Adipocyte (in vitro differentiated cells): ENCODE data around the gene CNIH3.

ENCODE experiments used
- DNase-seq: peaks from one replicate; pipeline ENCODE4 v3.0.0-alpha.2; 2015; ENCODE audit warnings: low read depth
- H3K27me3 ChIP-seq: replicated peaks from 2 replicates; pipeline ENCODE4 v1.7.0; 2013; ENCODE audit warnings: mild to moderate bottlenecking, low read length, moderate library complexity; ENCODE audit not compliant: control insufficient read depth, insufficient read depth
- H3K36me3 ChIP-seq: 2 replicates; pipeline ENCODE4 v1.7.0; 2013; ENCODE audit warnings: low read length, mild to moderate bottlenecking, moderate library complexity; ENCODE audit not compliant: control insufficient read depth, insufficient read depth, severe bottlenecking
- H3K4me1 ChIP-seq: 2 replicates; pipeline ENCODE4 v1.7.0; 2013; ENCODE audit warnings: mild to moderate bottlenecking, low read length, moderate library complexity; ENCODE audit not compliant: control insufficient read depth, insufficient read depth
- H3K4me3 ChIP-seq: 2 replicates; pipeline ENCODE4 v1.7.0; 2013; ENCODE audit warnings: mild to moderate bottlenecking, low read length, moderate library complexity
- H3K9ac ChIP-seq: 2 replicates; pipeline ENCODE4 v1.7.0; 2013; ENCODE audit warnings: mild to moderate bottlenecking, low read length, moderate library complexity
- H3K9me3 ChIP-seq: 2 replicates; pipeline ENCODE4 v1.7.0; 2013; ENCODE audit warnings: mild to moderate bottlenecking, low read length, moderate library complexity; ENCODE audit not compliant: control insufficient read depth

CNIH3 gene

DNA sequence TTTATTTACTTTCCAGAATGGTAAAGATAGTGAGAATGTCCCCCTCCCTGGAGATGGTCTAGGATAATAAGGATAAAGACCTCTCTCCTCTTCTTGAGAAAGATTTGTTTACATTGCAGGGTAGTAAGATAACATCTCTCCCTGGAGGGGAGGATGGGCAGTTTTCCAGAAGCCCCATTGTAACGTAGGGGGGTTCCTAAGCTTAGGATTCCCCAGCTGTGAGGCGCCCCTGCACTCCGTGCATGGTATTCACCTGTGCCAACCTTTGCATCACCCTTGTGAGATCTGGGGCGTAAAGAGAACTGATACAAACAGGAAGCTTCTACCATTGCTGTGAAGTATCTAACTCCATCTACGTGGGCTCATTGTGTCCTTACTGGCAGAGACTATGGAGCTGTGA lies 164.6 kb downstream of the CNIH3 start:
- Histone ChIP-seq H3K36me3 (no peaks in the 10 kb centered on the region), H3K4me1 (peaks cover 13% of the 10 kb centered on the region), H3K27me3 (no peaks in the 10 kb centered on the region), H3K9ac (no peak overlapping the region), H3K9me3 (no peaks in the 10 kb centered on the region), H3K4me3 (no peak overlapping the region)
- DNase-seq, result no peak

DNA sequence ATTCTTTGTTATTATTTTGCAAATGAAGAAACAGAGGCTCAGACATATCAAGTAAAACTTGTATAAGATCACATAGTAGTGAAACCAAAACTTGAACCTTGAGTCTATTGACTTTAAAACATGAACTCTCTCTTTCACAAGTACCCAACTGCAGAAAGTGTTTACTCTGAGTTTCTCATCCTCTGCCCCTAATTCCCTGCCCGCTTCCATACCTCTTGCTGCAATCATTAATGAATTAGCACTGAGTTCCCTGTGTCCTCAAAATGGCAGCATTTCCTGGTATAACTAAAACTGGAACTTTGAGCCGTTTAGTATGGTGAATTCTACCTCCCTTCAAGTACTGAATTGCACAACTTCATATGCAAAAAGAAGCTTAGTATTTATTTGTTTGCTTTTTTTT lies 165.7 kb downstream of the CNIH3 start:
- Histone ChIP-seq H3K4me3 (no peak overlapping the region), H3K9me3 (no peaks in the 10 kb centered on the region), H3K9ac (no peak overlapping the region), H3K36me3 (no peaks in the 10 kb centered on the region), H3K4me1 (peaks cover 13% of the 10 kb centered on the region), H3K27me3 (no peaks in the 10 kb centered on the region)
- no peak for DNase-seq

DNA sequence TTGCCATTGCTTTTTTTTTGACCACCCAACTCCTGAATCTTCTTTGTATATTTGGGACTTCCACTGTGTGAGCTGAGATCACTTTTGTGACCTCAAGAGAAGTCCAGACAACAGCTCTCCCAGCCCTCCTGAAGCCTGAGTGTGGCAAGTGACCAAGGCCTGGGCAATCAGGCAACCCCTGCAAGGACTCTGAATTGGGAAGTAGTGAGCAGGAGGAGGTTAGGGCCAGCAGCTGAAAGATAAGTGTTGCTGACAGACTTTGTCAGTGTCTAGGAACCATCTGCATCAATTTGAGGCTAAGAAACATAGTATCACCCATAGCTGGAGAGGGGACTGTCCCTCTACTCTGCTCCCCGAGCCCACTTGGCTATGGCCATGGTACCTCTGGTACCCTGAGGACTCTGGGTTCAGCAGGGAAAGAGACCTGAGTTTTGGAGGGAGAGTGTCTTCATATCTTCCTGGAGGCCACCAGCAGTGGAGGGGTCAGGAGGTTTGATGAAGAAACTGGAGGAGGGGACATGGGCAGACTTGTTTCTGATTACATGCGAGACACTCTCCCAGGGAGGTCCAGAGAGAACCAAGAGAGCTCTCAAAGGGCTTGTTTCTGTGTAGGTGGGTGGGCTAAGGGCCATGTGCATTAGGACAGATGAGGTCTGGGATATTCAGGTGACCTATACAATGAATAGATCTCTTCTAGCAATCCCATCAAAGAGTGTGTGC lies 166.3 kb downstream of the CNIH3 start:
- no peak for DNase-seq
- H3K4me3 ChIP-seq, result no peak overlapping the region
- no peaks in the 10 kb centered on the region for H3K27me3 ChIP-seq
- no peaks in the 10 kb centered on the region for H3K36me3 ChIP-seq
- no peak overlapping the region for H3K9ac ChIP-seq
- H3K4me1 ChIP-seq, result peaks cover 13% of the 10 kb centered on the region
- no peaks in the 10 kb centered on the region for H3K9me3 ChIP-seq

DNA sequence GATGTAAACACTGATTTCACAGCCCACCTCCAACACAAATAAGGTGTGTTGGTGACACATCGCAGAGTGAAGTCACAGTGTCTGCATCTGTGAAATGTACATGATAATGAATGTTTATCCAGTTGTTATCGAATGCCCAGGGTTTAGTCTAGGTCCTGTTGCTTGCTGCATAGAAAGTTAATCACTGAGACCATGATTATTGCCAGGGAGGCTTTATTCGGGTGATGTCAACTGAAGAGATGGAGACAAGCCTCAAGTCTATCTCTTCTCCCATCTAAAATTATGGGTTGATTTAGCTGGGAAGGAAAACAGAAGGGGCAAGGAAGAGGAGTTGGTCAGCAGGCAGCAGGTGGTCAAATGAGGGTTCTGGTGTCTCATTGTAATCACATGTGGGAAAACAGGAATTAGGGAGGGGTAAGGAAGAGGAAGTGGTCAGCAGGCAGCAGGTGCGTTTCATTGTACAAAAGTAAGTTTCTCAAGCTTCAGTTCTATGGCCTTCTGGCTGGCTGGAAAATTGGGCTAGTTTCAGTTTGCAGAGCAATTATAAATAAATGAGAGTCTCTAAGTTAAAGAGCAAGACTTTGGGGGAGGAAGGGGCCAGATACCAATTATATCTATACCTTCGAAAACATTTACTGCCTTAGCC lies 167.0 kb downstream of the CNIH3 start:
- Histone ChIP-seq H3K4me1 (peaks cover 13% of the 10 kb centered on the region), H3K9ac (no peak overlapping the region), H3K9me3 (no peaks in the 10 kb centered on the region), H3K36me3 (no peaks in the 10 kb centered on the region), H3K4me3 (no peak overlapping the region), H3K27me3 (no peaks in the 10 kb centered on the region)
- DNase-seq, result no peak

DNA sequence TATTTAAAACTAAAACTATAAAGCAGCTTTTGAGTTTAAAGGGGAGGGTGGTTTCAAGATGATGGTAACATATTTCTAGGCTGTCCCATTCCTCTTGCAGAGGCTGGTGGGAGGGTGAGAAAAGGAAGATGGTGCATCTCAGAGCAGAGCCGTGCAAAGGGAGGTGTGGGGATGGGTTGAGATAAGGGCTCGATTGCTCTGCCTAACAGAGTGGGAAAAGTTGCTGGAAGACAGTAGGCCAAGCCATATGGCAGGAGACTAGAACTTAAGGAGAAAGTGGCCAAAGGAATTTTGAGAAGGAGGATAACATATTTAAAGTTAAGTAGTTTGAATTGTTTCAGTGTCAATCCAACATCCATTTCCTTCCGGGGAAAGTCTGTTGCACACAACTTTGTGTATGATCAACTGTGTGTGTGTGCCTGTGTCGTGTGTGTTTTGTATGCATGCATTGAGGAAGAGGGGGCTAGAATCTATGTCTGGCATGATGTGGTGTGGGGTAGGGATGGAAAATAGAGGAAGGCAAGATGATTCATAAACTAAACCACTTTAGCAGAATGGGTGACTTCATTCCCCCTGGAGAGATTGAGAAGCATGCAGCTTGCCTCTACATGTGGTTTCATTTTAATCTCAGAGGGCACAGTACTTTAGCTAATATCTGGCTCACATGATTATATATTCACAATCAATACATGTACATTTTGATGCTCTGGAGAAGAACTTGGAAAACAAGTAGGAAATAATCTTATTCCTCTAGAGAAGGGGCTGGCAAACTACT lies 168.3 kb downstream of the CNIH3 start:
- H3K9me3 ChIP-seq, result no peaks in the 10 kb centered on the region
- H3K4me3 ChIP-seq, result no peak overlapping the region
- H3K9ac ChIP-seq, result no peak overlapping the region
- H3K36me3 ChIP-seq, result no peaks in the 10 kb centered on the region
- H3K27me3 ChIP-seq, result no peaks in the 10 kb centered on the region
- peaks cover 13% of the 10 kb centered on the region for H3K4me1 ChIP-seq
- DNase-seq, result peak; percentile 55

DNA sequence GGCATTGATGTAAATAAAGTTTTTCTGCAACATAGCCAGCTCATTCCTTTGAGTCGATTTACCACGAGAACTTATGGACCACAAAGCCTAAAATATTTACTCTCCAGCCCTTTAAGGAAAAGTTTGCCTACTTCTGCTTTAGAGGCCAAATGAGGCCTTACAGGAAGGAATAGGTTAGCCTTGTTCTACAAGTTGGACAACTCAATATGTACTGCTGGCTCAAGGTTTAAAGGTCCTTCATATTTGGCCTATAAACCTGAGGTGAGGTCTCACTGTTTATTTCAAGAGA lies 168.9 kb downstream of the CNIH3 start:
- Histone ChIP-seq H3K36me3 (no peaks in the 10 kb centered on the region), H3K9me3 (no peaks in the 10 kb centered on the region), H3K4me3 (no peak overlapping the region), H3K4me1 (peaks cover 13% of the 10 kb centered on the region), H3K9ac (no peak overlapping the region), H3K27me3 (no peaks in the 10 kb centered on the region)
- DNase-seq, result no peak

DNA sequence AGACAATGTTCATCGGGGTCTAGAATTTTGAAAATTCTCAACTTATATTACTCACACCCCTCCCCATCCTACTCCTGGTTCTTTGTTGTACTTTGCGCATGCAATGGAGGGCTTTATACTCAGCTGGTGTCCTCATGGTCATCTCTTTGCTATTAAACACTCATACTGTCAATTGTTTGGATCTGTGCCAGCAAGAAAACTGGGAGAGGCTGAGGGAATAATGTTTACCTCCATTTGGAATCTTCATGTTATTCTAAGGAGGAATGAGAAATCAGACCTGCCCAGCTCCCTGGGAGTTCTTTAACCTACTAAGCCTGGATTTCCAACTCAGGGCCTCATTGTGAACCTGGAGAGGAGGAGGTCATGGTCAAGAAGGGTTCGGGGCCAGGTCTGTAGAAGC lies 169.5 kb downstream of the CNIH3 start:
- Histone ChIP-seq H3K4me1 (peaks cover 13% of the 10 kb centered on the region), H3K9ac (no peak overlapping the region), H3K9me3 (no peaks in the 10 kb centered on the region), H3K4me3 (no peak overlapping the region), H3K36me3 (no peaks in the 10 kb centered on the region), H3K27me3 (no peaks in the 10 kb centered on the region)
- DNase-seq, result no peak

DNA sequence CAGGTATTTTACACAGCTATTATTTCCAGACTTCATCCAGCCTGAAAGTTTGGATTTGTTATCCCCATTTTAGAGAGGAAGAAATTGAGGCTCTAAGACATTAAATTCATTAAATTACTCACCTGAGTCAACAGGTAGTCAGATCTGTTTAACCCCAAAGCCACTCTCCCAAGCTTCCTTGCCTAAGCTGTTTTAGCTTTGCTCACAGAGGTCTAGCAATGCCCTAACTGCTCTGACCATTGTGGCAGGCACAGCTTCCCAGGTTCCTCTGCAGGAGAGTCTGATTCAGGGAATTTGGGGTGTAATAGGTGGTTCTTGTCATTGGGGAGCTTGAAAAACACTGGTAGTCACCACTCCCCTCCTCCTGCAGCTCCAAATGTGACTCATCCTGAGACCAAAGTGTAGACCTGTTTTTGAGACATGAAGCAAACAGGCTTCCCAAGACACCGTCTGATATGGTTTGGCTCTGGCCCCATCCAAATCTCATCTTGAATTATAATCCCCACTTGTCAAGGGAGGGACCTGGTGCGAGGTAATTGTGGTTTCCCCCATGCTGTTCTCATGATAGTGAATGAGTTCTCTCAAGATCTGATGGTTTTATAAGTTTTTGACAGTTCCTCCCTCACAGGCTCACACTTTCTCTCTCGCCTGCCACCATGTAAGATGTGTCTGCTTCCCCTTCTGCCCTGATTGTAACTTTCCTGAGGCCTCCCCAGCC lies 170.6 kb downstream of the CNIH3 start:
- H3K4me3 ChIP-seq, result no peak overlapping the region
- DNase-seq, result no peak
- H3K9ac ChIP-seq, result no peak overlapping the region
- H3K36me3 ChIP-seq, result no peaks in the 10 kb centered on the region
- H3K9me3 ChIP-seq, result no peaks in the 10 kb centered on the region
- H3K4me1 ChIP-seq, result peaks cover 13% of the 10 kb centered on the region
- no peaks in the 10 kb centered on the region for H3K27me3 ChIP-seq

DNA sequence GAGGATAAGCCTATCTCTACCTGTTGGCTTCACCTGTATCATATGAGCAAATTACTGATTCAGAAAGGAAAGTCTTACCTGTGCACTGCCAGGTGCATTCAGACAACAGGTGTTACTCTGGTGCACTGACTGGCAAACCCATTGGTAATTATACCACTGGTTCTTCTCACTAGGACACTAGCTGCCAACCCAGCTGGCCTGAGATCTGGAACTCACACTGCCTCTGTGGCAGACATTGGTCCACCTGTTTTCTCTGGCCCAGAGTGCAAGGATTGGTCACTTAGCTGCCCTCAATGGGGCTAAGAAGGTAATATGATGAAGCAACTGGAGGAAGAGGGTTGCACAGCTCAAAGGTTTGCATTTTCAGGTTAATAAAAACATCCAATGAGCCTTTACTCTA lies 173.2 kb downstream of the CNIH3 start:
- H3K36me3 ChIP-seq, result no peaks in the 10 kb centered on the region
- H3K9me3 ChIP-seq, result no peaks in the 10 kb centered on the region
- DNase-seq, result no peak
- H3K4me1 ChIP-seq, result peaks cover 11% of the 10 kb centered on the region
- no peak overlapping the region for H3K4me3 ChIP-seq
- no peak overlapping the region for H3K9ac ChIP-seq
- H3K27me3 ChIP-seq, result no peaks in the 10 kb centered on the region
